Thyroid gland (tissue), 4 donors: Measurements from ENCODE around the gene GATAD2A. TPM values are rescaled to one million over a fixed set of nuclear protein-coding genes. Genes with fewer than 3 reads are reported as not detected.
"Not testable (repeated sequence)": the region's sequence is repeated elsewhere in the genome, so short reads cannot be mapped to it uniquely, and the experiment has no call there.

Experiments
- DNase-seq, 2 donors: peaks; one replicate each; pipeline ENCODE4 v3.0.0-alpha.2; 2019
- H3K27ac ChIP-seq, 3 donors: fragments of 200-600 bp; sonication (generic); 1 replicate in 2 of 3; 2 replicates in 1 of 3; pipeline ENCODE4 v1.5.1; 2016 to 2019; ENCODE audit warnings: mild to moderate bottlenecking in 1 of 3, moderate library complexity in 1 of 3
- H3K27me3 ChIP-seq: fragments of 200-600 bp; sonication (generic); one replicate; pipeline ENCODE4 v1.5.1; 2019
- H3K36me3 ChIP-seq, 2 donors: fragments of 200-600 bp; sonication (generic); one replicate each; pipeline ENCODE4 v1.5.1; 2016 to 2019
- H3K4me1 ChIP-seq, 2 donors: fragments of 200-600 bp; sonication (generic); one replicate each; pipeline ENCODE4 v1.5.1; 2017 to 2019
- H3K4me3 ChIP-seq, 3 donors: fragments of 200-600 bp; sonication (generic); replicated peaks in 1 of 3; 1 replicate in 2 of 3; 2 replicates in 1 of 3; pipeline ENCODE4 v1.5.1; 2016; ENCODE audit warnings: mild to moderate bottlenecking in 1 of 3
- H3K9me3 ChIP-seq: fragments of 200-600 bp; sonication (generic); one replicate; pipeline ENCODE4 v1.5.1; 2017
- POLR2A ChIP-seq, 2 donors: fragments of 450-650 bp; IDR thresholded peaks; one replicate each; pipeline ENCODE4 v1.6.1; 2017; ENCODE audit warnings: antibody characterized with exemption in 2 of 2, mild to moderate bottlenecking in 2 of 2, moderate library complexity in 1 of 2
- WGBS, 2 donors: methylation state at CpG; one replicate each; pipeline ENCODE4 v1.1.5; 2017; 5-methylcytosine and 5-hydroxymethylcytosine counted together
- intact Hi-C: fragments of 100-400 bp; cut with DNase I; formaldehyde crosslinking; loops from one replicate; pipeline ENCODE4 v1.15.1; 2023
- total RNA-seq, 4 donors: library from RNA; depleted of rRNA; stranded (reverse); fragments of >200 nt; gene quantifications; one replicate each; pipeline ENCODE4 v1.2.3, GENCODE V29; 2016
- TF ChIP-seq, protein P1 (sequence below), 6 experiments: fragments of 200-600 bp in 3 of 6; fragments of 450-650 bp in 3 of 6; sonication (generic) in 3 of 6; IDR thresholded peaks; one replicate each; pipeline ENCODE4 v1.5.1; 2016 to 2019; ENCODE audit warnings: antibody characterized with exemption in 6 of 6, mild to moderate bottlenecking in 2 of 6, inconsistent platforms in 1 of 6, moderate library complexity in 1 of 6

GATAD2A gene
- total RNA-seq, 4 donors from 2014 or later: 33.2 to 82.4 (median 51.8) TPM

DNA sequence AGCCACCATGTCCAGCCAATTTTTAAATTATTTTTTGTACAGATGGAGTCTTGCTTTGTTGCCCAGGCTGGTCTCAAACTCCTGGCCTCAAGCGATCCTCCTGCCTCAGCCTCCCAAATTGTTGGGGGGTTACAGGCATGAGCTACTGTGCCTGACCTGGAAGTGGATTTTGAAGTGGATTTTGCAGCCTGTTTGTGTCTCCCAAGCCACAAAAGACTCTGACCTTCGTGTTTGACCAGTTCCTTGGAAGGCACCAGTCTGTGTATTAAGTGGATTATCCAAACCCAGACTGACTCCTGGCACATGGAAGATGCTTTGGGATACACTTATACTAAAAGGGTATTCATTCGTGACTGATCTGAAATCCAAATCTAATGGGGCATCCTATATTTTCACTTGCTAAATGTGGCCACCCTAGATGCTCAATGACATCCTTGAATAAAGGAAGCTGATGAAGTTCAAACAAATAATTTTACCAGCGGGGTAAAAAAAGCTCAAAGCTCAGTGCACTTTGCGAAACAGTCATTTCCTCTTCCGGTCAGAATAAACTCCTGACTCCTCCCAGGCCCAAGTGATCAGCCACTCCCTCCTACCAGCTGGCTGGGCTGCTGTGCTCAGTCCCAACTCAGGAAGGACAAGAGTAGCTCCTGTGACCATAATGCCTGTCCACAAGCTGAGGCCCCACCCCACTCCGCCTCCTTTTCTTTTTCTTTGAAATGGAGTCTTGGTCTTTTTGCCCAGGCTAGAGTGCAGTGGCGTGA lies 32.6 kb upstream of the GATAD2A start:
- intact Hi-C loops: no loop called here
- Histone ChIP-seq H3K4me1 (peaks cover 8 to 13% of the 10 kb centered on the region in 2 donors), H3K27me3 (no peaks in the 10 kb centered on the region), H3K4me3 (no peak overlapping the region), H3K27ac (peak overlapping the region; percentile 56 to 68 (median 61)), H3K9me3 (no peaks in the 10 kb centered on the region), H3K36me3 (no peaks in the 10 kb centered on the region)
- no peak for TF ChIP-seq POLR2A (IDR thresholded peaks at IDR 0.05)
- TF ChIP-seq, protein P1, sequence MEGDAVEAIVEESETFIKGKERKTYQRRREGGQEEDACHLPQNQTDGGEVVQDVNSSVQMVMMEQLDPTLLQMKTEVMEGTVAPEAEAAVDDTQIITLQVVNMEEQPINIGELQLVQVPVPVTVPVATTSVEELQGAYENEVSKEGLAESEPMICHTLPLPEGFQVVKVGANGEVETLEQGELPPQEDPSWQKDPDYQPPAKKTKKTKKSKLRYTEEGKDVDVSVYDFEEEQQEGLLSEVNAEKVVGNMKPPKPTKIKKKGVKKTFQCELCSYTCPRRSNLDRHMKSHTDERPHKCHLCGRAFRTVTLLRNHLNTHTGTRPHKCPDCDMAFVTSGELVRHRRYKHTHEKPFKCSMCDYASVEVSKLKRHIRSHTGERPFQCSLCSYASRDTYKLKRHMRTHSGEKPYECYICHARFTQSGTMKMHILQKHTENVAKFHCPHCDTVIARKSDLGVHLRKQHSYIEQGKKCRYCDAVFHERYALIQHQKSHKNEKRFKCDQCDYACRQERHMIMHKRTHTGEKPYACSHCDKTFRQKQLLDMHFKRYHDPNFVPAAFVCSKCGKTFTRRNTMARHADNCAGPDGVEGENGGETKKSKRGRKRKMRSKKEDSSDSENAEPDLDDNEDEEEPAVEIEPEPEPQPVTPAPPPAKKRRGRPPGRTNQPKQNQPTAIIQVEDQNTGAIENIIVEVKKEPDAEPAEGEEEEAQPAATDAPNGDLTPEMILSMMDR (IDR thresholded peaks at IDR 0.05): no peak
- 67 to 70% methylated on average over 8 of the region's 8 CpGs for WGBS, 2 donors
- peak; percentile 30 to 32 for DNase-seq

DNA sequence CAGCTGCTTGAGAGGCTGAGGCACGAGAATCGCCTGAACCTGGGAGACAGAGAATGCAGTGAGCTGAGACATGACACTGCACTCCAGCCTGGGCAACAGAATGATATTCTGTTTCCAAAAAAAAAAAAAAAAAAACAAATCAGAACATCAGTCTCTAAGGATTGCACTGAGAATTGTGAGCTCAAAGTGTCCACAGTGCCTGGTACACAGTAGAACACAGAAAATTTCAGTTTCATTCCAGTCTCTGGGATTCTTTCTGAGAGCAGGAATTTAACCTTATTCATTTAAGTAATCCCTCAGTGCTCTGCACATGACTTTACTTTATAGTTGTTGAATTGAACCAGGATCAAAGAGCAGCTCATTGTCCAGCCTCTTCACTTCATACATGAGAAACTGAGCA lies 25.9 kb upstream of the GATAD2A start:
- no peak overlapping the region for H3K4me3 ChIP-seq
- WGBS, 2 donors: 46 to 58% methylated on average over 2 of the region's 2 CpGs
- TF ChIP-seq, protein P1 (IDR thresholded peaks at IDR 0.05): no peak
- TF ChIP-seq POLR2A (IDR thresholded peaks at IDR 0.05): no peak
- peak overlapping the region in 1 of 3 donors; percentile 24 for H3K27ac ChIP-seq
- H3K9me3 ChIP-seq: no peaks in the 10 kb centered on the region
- intact Hi-C loops: no loop called here
- DNase-seq: peak in 1 of 2 donors; percentile 56
- no peaks in the 10 kb centered on the region for H3K27me3 ChIP-seq
- peaks cover 20 to 28% of the 10 kb centered on the region in 2 donors for H3K4me1 ChIP-seq
- H3K36me3 ChIP-seq: no peaks in the 10 kb centered on the region

DNA sequence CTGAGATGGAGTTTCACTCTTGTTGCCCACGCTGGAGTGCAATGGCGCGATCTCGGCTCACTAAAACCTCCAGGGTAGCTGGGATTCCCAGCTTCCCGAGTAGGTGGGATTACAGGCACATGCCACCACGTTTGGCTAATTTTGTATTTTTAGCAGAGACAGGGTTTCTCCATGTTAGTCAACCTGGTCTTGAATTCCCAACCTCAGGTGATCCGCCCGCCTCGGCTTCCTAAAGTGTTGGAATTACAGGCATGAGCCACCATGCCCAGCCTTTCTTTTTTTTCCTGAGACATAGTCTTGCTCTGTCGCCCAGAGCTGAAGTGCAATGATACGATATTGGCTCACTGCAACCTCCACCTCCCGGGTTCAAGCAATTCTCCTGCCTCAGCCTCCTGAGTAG lies 25.2 kb upstream of the GATAD2A start:
- H3K4me1 ChIP-seq: peaks cover 20 to 29% of the 10 kb centered on the region in 2 donors
- not testable (repeated sequence) for H3K4me3 ChIP-seq, H3K27me3 ChIP-seq, DNase-seq, H3K36me3 ChIP-seq, H3K9me3 ChIP-seq, H3K27ac ChIP-seq
- intact Hi-C loops: loop anchor here (5.0 kb wide), 1 partner anchor 97 kb away; no protein-coding TSS in a partner anchor
- 90 to 92% methylated on average over 12 of the region's 12 CpGs for WGBS, 2 donors

DNA sequence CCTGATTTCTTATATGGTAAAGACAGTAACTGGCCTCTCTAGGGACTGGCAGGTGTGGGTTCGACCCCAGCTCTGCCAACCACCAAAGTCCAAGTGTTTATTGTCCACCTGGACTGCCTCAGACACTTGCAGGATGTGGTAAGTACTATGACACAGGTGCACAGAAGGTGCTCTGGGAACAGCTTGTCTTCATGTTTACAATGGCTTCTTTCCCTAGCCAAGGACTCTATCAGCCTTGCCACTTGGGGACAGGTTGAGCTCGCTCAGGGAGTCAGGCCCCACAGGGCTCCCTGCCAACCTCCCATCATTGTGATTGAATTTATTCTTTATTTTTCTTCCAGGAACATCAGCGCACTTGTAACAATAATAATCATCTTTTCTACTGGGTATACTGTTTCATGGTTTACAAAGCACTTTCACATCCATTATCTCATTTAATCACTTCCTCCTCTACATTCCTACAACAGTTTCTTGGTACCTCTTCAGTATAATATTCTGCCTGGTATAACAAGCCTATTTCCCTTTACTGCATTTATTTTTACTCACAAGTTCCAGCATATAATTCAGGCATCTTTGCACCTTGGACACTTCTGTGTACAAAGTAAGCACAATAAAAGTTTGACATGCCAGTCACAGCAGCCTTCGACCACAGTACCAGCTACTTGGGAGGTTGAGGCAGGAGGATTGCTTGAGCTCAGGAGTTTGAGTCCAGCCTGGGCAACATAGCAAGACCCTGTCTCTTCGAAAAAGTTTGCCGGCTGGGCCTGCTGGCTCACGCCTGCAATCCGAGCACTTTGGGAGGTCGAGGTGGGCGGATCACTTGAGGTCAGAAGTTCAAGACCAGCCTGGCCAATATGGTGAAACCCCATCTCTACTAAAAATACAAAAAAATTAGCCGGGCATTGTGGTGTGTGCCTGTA lies 24.2 kb upstream of the GATAD2A start:
- no peak for DNase-seq
- H3K36me3 ChIP-seq: no peaks in the 10 kb centered on the region
- TF ChIP-seq, protein P1 (IDR thresholded peaks at IDR 0.05): no peak
- no peak for TF ChIP-seq POLR2A (IDR thresholded peaks at IDR 0.05)
- H3K27me3 ChIP-seq: no peaks in the 10 kb centered on the region
- no peak overlapping the region for H3K27ac ChIP-seq
- no peaks in the 10 kb centered on the region for H3K9me3 ChIP-seq
- peaks cover 20 to 27% of the 10 kb centered on the region in 2 donors for H3K4me1 ChIP-seq
- intact Hi-C loops: loop anchor here (5.0 kb wide), 1 partner anchor 96 kb away; no protein-coding TSS in a partner anchor
- WGBS, 2 donors: 81% methylated on average over 11 of the region's 11 CpGs
- no peak overlapping the region for H3K4me3 ChIP-seq

DNA sequence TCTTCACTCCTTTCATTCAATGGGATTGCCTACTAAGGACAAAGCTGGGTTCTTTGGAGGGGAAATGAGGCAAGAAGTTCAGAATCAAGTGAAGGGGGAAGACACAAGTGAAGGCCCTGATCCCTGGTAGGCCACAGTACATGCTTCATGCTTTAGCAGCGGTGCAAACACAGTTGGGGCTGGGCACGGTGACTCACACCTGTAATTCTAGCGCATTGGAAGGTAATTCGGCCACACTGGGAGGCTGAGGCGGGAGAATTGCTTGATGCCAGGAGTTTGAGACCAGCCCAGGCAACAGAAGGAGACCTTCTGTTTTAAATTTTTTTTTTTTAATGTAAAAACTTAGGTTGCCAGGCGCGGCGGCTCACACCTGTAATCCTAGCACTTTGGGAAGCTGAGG lies 23.4 kb upstream of the GATAD2A start:
- no peaks in the 10 kb centered on the region for H3K9me3 ChIP-seq
- no peak for DNase-seq
- H3K36me3 ChIP-seq: no peaks in the 10 kb centered on the region
- no peaks in the 10 kb centered on the region for H3K27me3 ChIP-seq
- no peak overlapping the region for H3K4me3 ChIP-seq
- peaks cover 26 to 33% of the 10 kb centered on the region in 2 donors for H3K4me1 ChIP-seq
- WGBS, 2 donors: 95 to 98% methylated on average over 8 of the region's 8 CpGs
- intact Hi-C loops: loop anchor here (5.0 kb wide), 1 partner anchor 95 kb away; no protein-coding TSS in a partner anchor
- no peak overlapping the region for H3K27ac ChIP-seq
- no peak for TF ChIP-seq POLR2A (IDR thresholded peaks at IDR 0.05)
- TF ChIP-seq, protein P1 (IDR thresholded peaks at IDR 0.05): no peak
